Measurements from ENCODE around the gene PRKAG2. TPM values are rescaled to one million over a fixed set of nuclear protein-coding genes. Genes with fewer than 3 reads are reported as not detected.
"Not testable (repeated sequence)": the region's sequence is repeated elsewhere in the genome, so short reads cannot be mapped to it uniquely, and the experiment has no call there.

The PRKAG2 gene
- total and polyA plus RNA-seq, 2 of the 13 experiments (the other 11 are each of a cell fraction or from before 2014, with no cell fraction given), result 0.90 to 1.3 TPM

GRCh38 chr7:151518947-151519764 lies 357.8 kb downstream of the PRKAG2 start:
- Histone ChIP-seq H3K4me2 (ENCODE audit: low read depth, low read length) (peak overlapping the region; percentile 94), H3K4me3 (replicated peaks in 1 of 3; ENCODE audit: insufficient read depth in 1 of 3, low read depth in 2 of 3, low read length in 3 of 3) (peak overlapping the region; percentile 64 to 89 (median 75)), H3K79me2 (ENCODE audit: insufficient read depth, low read length) (peaks cover 48% of the 10 kb centered on the region), H3K4me1 (ENCODE audit: insufficient read depth, low read length) (peaks cover 54% of the 10 kb centered on the region), H3K9ac (ENCODE audit: insufficient read depth, low read depth, low read length) (peak overlapping the region; percentile 92), H3K27ac (ENCODE audit: extremely low read length, insufficient read depth, low read length) (peak overlapping the region; percentile 80), H4K20me1 (ENCODE audit: insufficient read depth, low read length) (peaks cover 46% of the 10 kb centered on the region)
- H2AFZ ChIP-seq (ENCODE audit: low read length); BruUV-seq (replicated peaks); H3K27me3 ChIP-seq (ENCODE audit: control insufficient read depth in 1 of 2, insufficient read depth in 2 of 2, low read length in 2 of 2); H3K9me3 ChIP-seq (ENCODE audit: low read length); FAIRE-seq; in situ Hi-C loops (cut with HindIII; ENCODE audit: extremely low pct_ligation_motif_present, low pct_unique_long_range_greater_than_20kb); H3K36me3 ChIP-seq (replicated peaks in 1 of 2; ENCODE audit: control insufficient read depth in 1 of 2, insufficient read depth in 2 of 2, low read length in 2 of 2); DNase-seq (ENCODE audit: low spot score); intact Hi-C loops (cut with micrococcal nuclease; ENCODE audit: unreplicated experiment); CTCF ChIA-PET (ENCODE audit: low intra/inter-chr PET ratio, low total read pairs): not testable (repeated sequence)
- POLR2A ChIA-PET, result interaction anchor here (0.9 to 2.2 kb wide), 6 partner anchors 11 to 456 kb away, joined by 3 to 9 read pairs (median 6); no protein-coding TSS in a partner anchor
- WGBS (ENCODE audit: low lambda C conversion rate), result 2% methylated on average over 5 of the region's 118 CpGs
- peak; percentile 78 for ATAC-seq
- TF ChIP-seq ZGPAT (CRISPR knock-in tag; IDR thresholded peaks at IDR 0.05) (0 out of 2 replicates have a peak, but pooled peaks have one; percentile 0), CEBPB (IDR thresholded peaks at IDR 0.05; ENCODE audit: borderline replicate concordance, low read depth, low read length) (peak; percentile 5; the same call in 1 of the 2 replicates), RNF2 (conservative IDR thresholded peaks at IDR 0.05; ENCODE audit: low read depth) (0 out of 2 replicates have a peak, but pooled peaks have one; percentile 29), ZMYM4 (CRISPR knock-in tag; IDR thresholded peaks at IDR 0.05) (peak; percentile 34; the same call in 1 of the 2 replicates), ZNF687 (CRISPR knock-in tag; IDR thresholded peaks at IDR 0.05) (0 out of 2 replicates have a peak, but pooled peaks have one; percentile 20), ZFYVE20 (CRISPR knock-in tag; IDR thresholded peaks at IDR 0.05; ENCODE audit: borderline replicate concordance, low read depth) (peak; percentile 33; the same call in 1 of the 2 replicates), ZNF281 (CRISPR knock-in tag; IDR thresholded peaks at IDR 0.05; ENCODE audit: borderline replicate concordance) (peak; percentile 30; the same call in 1 of the 2 replicates), AGO2 (optimal IDR thresholded peaks at IDR 0.05; ENCODE audit: low read depth, low read length) (peak; percentile 9), IRX3 (CRISPR knock-in tag; IDR thresholded peaks at IDR 0.05; ENCODE audit: borderline replicate concordance, low read depth) (0 out of 2 replicates have a peak, but pooled peaks have one; percentile 46), RAD21 (CRISPR knock-in tag; IDR thresholded peaks at IDR 0.05) (peak; percentile 42; the same call in 1 of the 2 replicates), PHF8 (CRISPR knock-in tag; IDR thresholded peaks at IDR 0.05) (peak; percentile 69), POLR2A (IDR thresholded peaks at IDR 0.05; ENCODE audit: insufficient read depth in 1 of 2, low read depth in 2 of 2, low read length in 2 of 2) (0 out of 4 replicates have a peak, but pooled peaks of 1 of the 2 experiments have one; percentile 38), GABPB1 (CRISPR knock-in tag; IDR thresholded peaks at IDR 0.05) (peak; percentile 58; the same call in 1 of the 2 replicates), XRCC5 (optimal IDR thresholded peaks at IDR 0.05; ENCODE audit: low read length) (peak; percentile 10)
